Measurements from ENCODE around the gene PRICKLE3. TPM values are rescaled to one million over a fixed set of nuclear protein-coding genes. Genes with fewer than 3 reads are reported as not detected.

PRICKLE3 gene
- total RNA-seq, 1 experiment from 2014 or later: 4.0 TPM

- Histone ChIP-seq H3K9ac (ENCODE audit: low read length) (peak overlapping the region; percentile 62), H3K36me3 (ENCODE audit: insufficient read depth, low read length) (no peaks in the 10 kb centered on the region), H3K9me3 (ENCODE audit: low read length) (no peaks in the 10 kb centered on the region; the same call in 1 of the 2 replicates), H3K27me3 (ENCODE audit: low read length) (no peaks in the 10 kb centered on the region), H3K9me2 (replicated peaks; ENCODE audit: insufficient read depth, low read length) (no peaks in the 10 kb centered on the region), H3K4me1 (ENCODE audit: low read length) (peaks cover 25% of the 10 kb centered on the region), H4K20me1 (ENCODE audit: insufficient read depth, low read depth, low read length) (no peaks in the 10 kb centered on the region), H3K4me3 (ENCODE audit: low read length) (peak overlapping the region; percentile 62), H3K79me2 (ENCODE audit: low read length) (no peaks in the 10 kb centered on the region), H3K27ac (ENCODE audit: low read length) (no peak overlapping the region), H2AFZ (ENCODE audit: low read length) (peak overlapping the region; percentile 67; the same call in 1 of the 2 replicates), H3K4me2 (ENCODE audit: low read depth, low read length, poor library complexity, severe bottlenecking) (peak overlapping the region; percentile 70)
- DNase-seq: peak; percentile 87
Measured at GRCh38 chrX:49165901-49166881, 20.0 kb downstream of the PRICKLE3 start.

- no peak overlapping the region for H3K4me3 ChIP-seq (ENCODE audit: low read length)
- no peaks in the 10 kb centered on the region for H4K20me1 ChIP-seq (ENCODE audit: insufficient read depth, low read depth, low read length)
- DNase-seq: no peak
- H3K9me3 ChIP-seq (ENCODE audit: low read length): no peaks in the 10 kb centered on the region; the same call in 1 of the 2 replicates
- H3K4me2 ChIP-seq (ENCODE audit: low read depth, low read length, poor library complexity, severe bottlenecking): no peak overlapping the region
- H3K4me1 ChIP-seq (ENCODE audit: low read length): peaks cover 25% of the 10 kb centered on the region
- no peaks in the 10 kb centered on the region for H3K36me3 ChIP-seq (ENCODE audit: insufficient read depth, low read length)
- no peak overlapping the region for H3K9ac ChIP-seq (ENCODE audit: low read length)
- no peaks in the 10 kb centered on the region for H3K27me3 ChIP-seq (ENCODE audit: low read length)
- H3K27ac ChIP-seq (ENCODE audit: low read length): no peak overlapping the region
- no peaks in the 10 kb centered on the region for H3K9me2 ChIP-seq (replicated peaks; ENCODE audit: insufficient read depth, low read length)
- no peaks in the 10 kb centered on the region for H3K79me2 ChIP-seq (ENCODE audit: low read length)
- no peak overlapping the region for H2AFZ ChIP-seq (ENCODE audit: low read length)
Measured at GRCh38 chrX:49164589-49165360, 21.4 kb downstream of the PRICKLE3 start.

- peak overlapping the region; percentile 55; the same call in 1 of the 2 replicates for H3K27ac ChIP-seq (ENCODE audit: low read length)
- no peaks in the 10 kb centered on the region for H3K79me2 ChIP-seq (ENCODE audit: low read length)
- H4K20me1 ChIP-seq (ENCODE audit: insufficient read depth, low read depth, low read length): no peaks in the 10 kb centered on the region
- peak overlapping the region; percentile 67 for H3K9ac ChIP-seq (ENCODE audit: low read length)
- H3K9me3 ChIP-seq (ENCODE audit: low read length): no peaks in the 10 kb centered on the region; the same call in 1 of the 2 replicates
- H3K4me3 ChIP-seq (ENCODE audit: low read length): peak overlapping the region; percentile 57; the same call in 1 of the 2 replicates
- H2AFZ ChIP-seq (ENCODE audit: low read length): no peak overlapping the region; the same call in 1 of the 2 replicates
- H3K27me3 ChIP-seq (ENCODE audit: low read length): no peaks in the 10 kb centered on the region
- H3K36me3 ChIP-seq (ENCODE audit: insufficient read depth, low read length): no peaks in the 10 kb centered on the region
- H3K4me1 ChIP-seq (ENCODE audit: low read length): peaks cover 25% of the 10 kb centered on the region
- peak overlapping the region; percentile 64 for H3K4me2 ChIP-seq (ENCODE audit: low read depth, low read length, poor library complexity, severe bottlenecking)
- peak; percentile 91 for DNase-seq
- no peaks in the 10 kb centered on the region for H3K9me2 ChIP-seq (replicated peaks; ENCODE audit: insufficient read depth, low read length)
Measured at GRCh38 chrX:49163555-49164419, 22.4 kb downstream of the PRICKLE3 start.

- Histone ChIP-seq H3K4me2 (ENCODE audit: low read depth, low read length, poor library complexity, severe bottlenecking) (peak within 1 kb of the TSS; percentile 64), H2AFZ (ENCODE audit: low read length) (no peak within 1 kb of the TSS; the same call in 1 of the 2 replicates), H3K79me2 (ENCODE audit: low read length) (no peaks in the 10 kb centered on the region), H3K4me3 (ENCODE audit: low read length) (peak within 1 kb of the TSS; percentile 54; the same call in 1 of the 2 replicates), H3K9me3 (ENCODE audit: low read length) (no peaks in the 10 kb centered on the region; the same call in 1 of the 2 replicates), H3K27ac (ENCODE audit: low read length) (no peak within 1 kb of the TSS), H4K20me1 (ENCODE audit: insufficient read depth, low read depth, low read length) (no peaks in the 10 kb centered on the region), H3K9ac (ENCODE audit: low read length) (peak within 1 kb of the TSS; percentile 67), H3K27me3 (ENCODE audit: low read length) (no peaks in the 10 kb centered on the region), H3K36me3 (ENCODE audit: insufficient read depth, low read length) (no peaks in the 10 kb centered on the region), H3K9me2 (replicated peaks; ENCODE audit: insufficient read depth, low read length) (no peaks in the 10 kb centered on the region), H3K4me1 (ENCODE audit: low read length) (peaks cover 21% of the 10 kb centered on the region)
- no peak for DNase-seq
Measured at GRCh38 chrX:49162620-49163019, 23.6 kb downstream of the PRICKLE3 start, which contains the start of gene MAGIX. MAGIX (plus strand) TSS chrX:49162758; CDS start chrX:49162890, 132 bp downstream.

GRCh38 chrX:49161632-49162031 lies 24.5 kb downstream of the PRICKLE3 start:
- DNase-seq: no peak
- H2AFZ ChIP-seq (ENCODE audit: low read length): no peak overlapping the region
- no peaks in the 10 kb centered on the region for H3K36me3 ChIP-seq (ENCODE audit: insufficient read depth, low read length)
- no peak overlapping the region for H3K4me3 ChIP-seq (ENCODE audit: low read length)
- no peak overlapping the region for H3K9ac ChIP-seq (ENCODE audit: low read length)
- no peak overlapping the region for H3K27ac ChIP-seq (ENCODE audit: low read length)
- peaks cover 11% of the 10 kb centered on the region for H3K4me1 ChIP-seq (ENCODE audit: low read length)
- no peak overlapping the region for H3K4me2 ChIP-seq (ENCODE audit: low read depth, low read length, poor library complexity, severe bottlenecking)
- no peaks in the 10 kb centered on the region for H3K79me2 ChIP-seq (ENCODE audit: low read length)
- H4K20me1 ChIP-seq (ENCODE audit: insufficient read depth, low read depth, low read length): no peaks in the 10 kb centered on the region
- no peaks in the 10 kb centered on the region for H3K27me3 ChIP-seq (ENCODE audit: low read length)
- H3K9me3 ChIP-seq (ENCODE audit: low read length): no peaks in the 10 kb centered on the region; the same call in 1 of the 2 replicates
- H3K9me2 ChIP-seq (replicated peaks; ENCODE audit: insufficient read depth, low read length): no peaks in the 10 kb centered on the region

GRCh38 chrX:49160908-49161307 lies 25.3 kb downstream of the PRICKLE3 start:
- no peaks in the 10 kb centered on the region; the same call in 1 of the 2 replicates for H3K9me3 ChIP-seq (ENCODE audit: low read length)
- no peak overlapping the region for H3K4me3 ChIP-seq (ENCODE audit: low read length)
- H3K36me3 ChIP-seq (ENCODE audit: insufficient read depth, low read length): no peaks in the 10 kb centered on the region
- no peak overlapping the region for H3K27ac ChIP-seq (ENCODE audit: low read length)
- H3K27me3 ChIP-seq (ENCODE audit: low read length): no peaks in the 10 kb centered on the region
- no peak overlapping the region for H2AFZ ChIP-seq (ENCODE audit: low read length)
- no peaks in the 10 kb centered on the region for H3K9me2 ChIP-seq (replicated peaks; ENCODE audit: insufficient read depth, low read length)
- DNase-seq: no peak
- H3K4me2 ChIP-seq (ENCODE audit: low read depth, low read length, poor library complexity, severe bottlenecking): no peak overlapping the region
- no peaks in the 10 kb centered on the region for H4K20me1 ChIP-seq (ENCODE audit: insufficient read depth, low read depth, low read length)
- no peak overlapping the region for H3K9ac ChIP-seq (ENCODE audit: low read length)
- no peaks in the 10 kb centered on the region for H3K79me2 ChIP-seq (ENCODE audit: low read length)
- peaks cover 10% of the 10 kb centered on the region for H3K4me1 ChIP-seq (ENCODE audit: low read length)

GRCh38 chrX:49157194-49157593 lies 29.0 kb downstream of the PRICKLE3 start:
- no peaks in the 10 kb centered on the region for H4K20me1 ChIP-seq (ENCODE audit: insufficient read depth, low read depth, low read length)
- H3K36me3 ChIP-seq (ENCODE audit: insufficient read depth, low read length): no peaks in the 10 kb centered on the region
- H3K4me3 ChIP-seq (ENCODE audit: low read length): no peak overlapping the region
- H3K4me2 ChIP-seq (ENCODE audit: low read depth, low read length, poor library complexity, severe bottlenecking): no peak overlapping the region
- H2AFZ ChIP-seq (ENCODE audit: low read length): no peak overlapping the region
- no peaks in the 10 kb centered on the region for H3K9me2 ChIP-seq (replicated peaks; ENCODE audit: insufficient read depth, low read length)
- DNase-seq: no peak
- peaks cover 17% of the 10 kb centered on the region for H3K4me1 ChIP-seq (ENCODE audit: low read length)
- H3K79me2 ChIP-seq (ENCODE audit: low read length): no peaks in the 10 kb centered on the region
- H3K9ac ChIP-seq (ENCODE audit: low read length): no peak overlapping the region
- H3K9me3 ChIP-seq (ENCODE audit: low read length): no peaks in the 10 kb centered on the region
- H3K27ac ChIP-seq (ENCODE audit: low read length): no peak overlapping the region
- H3K27me3 ChIP-seq (ENCODE audit: low read length): no peaks in the 10 kb centered on the region
